HG02938 (cell line): Measurements from ENCODE around the gene NBPF19.
"Not testable (repeated sequence)": the region's sequence is repeated elsewhere in the genome, so short reads cannot be mapped to it uniquely, and the experiment has no call there.

Experiments
- ATAC-seq: cut with Tn5 transposase; IDR thresholded peaks from one replicate; pipeline ENCODE4 v1.9.1; 2021; ENCODE audit warnings: mild to moderate bottlenecking, moderate library complexity; ENCODE audit not compliant: unreplicated experiment

NBPF19 gene, protein sequence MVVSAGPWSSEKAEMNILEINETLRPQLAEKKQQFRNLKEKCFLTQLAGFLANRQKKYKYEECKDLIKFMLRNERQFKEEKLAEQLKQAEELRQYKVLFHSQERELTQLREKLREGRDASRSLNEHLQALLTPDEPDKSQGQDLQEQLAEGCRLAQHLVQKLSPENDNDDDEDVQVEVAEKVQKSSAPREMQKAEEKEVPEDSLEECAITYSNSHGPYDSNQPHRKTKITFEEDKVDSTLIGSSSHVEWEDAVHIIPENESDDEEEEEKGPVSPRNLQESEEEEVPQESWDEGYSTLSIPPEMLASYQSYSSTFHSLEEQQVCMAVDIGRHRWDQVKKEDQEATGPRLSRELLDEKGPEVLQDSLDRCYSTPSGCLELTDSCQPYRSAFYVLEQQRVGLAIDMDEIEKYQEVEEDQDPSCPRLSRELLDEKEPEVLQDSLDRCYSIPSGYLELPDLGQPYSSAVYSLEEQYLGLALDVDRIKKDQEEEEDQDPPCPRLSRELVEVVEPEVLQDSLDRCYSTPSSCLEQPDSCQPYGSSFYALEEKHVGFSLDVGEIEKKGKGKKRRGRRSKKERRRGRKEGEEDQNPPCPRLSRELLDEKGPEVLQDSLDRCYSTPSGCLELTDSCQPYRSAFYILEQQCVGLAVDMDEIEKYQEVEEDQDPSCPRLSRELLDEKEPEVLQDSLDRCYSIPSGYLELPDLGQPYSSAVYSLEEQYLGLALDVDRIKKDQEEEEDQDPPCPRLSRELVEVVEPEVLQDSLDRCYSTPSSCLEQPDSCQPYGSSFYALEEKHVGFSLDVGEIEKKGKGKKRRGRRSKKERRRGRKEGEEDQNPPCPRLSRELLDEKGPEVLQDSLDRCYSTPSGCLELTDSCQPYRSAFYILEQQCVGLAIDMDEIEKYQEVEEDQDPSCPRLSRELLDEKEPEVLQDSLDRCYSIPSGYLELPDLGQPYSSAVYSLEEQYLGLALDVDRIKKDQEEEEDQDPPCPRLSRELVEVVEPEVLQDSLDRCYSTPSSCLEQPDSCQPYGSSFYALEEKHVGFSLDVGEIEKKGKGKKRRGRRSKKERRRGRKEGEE (N-terminal part only)

GRCh38 chr1:149474745-149475144 is at the start of gene NBPF19:
TSS of gene NBPF19 (plus strand) at chr1:149475045. CDS start at chr1:149475933, 888 bp downstream.
- ATAC-seq = not testable (repeated sequence)

DNA sequence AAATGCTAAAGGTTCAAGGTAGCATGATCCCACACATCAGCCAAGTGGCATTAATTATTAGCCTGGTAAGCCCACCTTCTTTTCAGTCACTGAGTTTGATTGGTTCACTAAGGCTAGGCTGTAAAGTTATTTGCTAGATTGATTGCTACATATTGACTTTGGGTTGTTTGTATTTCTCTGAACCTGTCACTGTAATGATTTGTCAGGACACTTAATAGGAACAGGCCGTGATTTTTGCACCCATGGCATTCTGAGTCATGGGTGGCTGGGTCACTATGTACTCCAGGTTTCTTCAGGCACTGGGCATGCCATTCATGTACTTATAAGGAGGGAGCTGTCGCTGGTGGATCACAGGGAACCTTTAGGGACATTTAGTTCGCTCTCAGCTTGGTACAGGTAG is 46.5 kb upstream of the NBPF19 start:
- ATAC-seq = not testable (repeated sequence)

GRCh38 chr1:149445451-149445850 is 29.4 kb upstream of the NBPF19 start:
- not testable (repeated sequence) for ATAC-seq

- not testable (repeated sequence) for ATAC-seq
Measured at GRCh38 chr1:149452196-149452595, 22.6 kb upstream of the NBPF19 start.

- ATAC-seq = not testable (repeated sequence)
Measured at GRCh38 chr1:149452652-149453051, 22.2 kb upstream of the NBPF19 start.

DNA sequence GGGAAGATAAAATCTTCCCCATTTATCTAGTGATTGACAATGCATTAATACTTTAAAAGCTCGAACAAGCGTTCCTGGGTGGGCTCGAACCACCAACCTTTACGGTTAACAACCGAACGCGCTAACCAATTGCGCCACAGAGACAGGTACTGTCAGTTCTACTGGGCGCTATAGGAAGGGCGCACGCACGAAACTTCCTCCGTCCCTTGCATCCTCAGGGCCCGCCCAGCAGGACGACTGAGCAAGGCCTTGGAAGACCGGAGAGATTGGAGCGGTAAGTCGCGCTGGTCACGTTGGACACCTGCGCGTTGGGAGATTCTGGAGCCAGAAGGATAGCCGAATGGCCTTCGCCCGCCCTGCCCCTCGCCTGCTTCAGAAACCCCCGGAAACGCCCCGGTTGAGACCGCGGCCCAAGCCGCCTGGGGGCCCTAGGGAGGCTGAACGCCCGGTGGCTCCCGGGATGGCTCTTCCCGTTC is 83.5 kb downstream of the NBPF19 start:
- ATAC-seq = not testable (repeated sequence)

- not testable (repeated sequence) for ATAC-seq
Measured at GRCh38 chr1:149561806-149562205, 87.0 kb downstream of the NBPF19 start.

GRCh38 chr1:149565485-149565884 is 90.6 kb downstream of the NBPF19 start:
- not testable (repeated sequence) for ATAC-seq

DNA sequence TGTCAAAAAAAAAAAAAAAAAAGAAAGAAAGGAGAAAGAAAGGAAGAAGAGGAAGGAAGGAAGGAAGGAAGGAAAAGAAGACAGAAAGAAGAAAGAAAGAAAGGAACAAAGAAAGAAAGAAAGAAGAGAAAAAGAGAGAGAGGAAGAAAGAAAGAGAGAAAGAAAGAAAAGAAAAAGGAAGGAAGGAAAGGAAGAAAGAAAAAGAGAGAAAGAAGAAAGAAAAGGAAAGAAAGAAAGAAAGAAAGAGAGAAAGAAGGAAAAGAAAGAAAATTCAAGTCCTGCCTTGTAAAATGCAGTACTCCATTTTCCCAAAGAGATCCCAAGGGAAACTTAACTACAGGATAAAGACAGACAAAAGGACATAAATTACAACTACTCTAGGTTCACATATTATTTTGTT is 97.9 kb downstream of the NBPF19 start:
- ATAC-seq = not testable (repeated sequence)

- ATAC-seq = not testable (repeated sequence)
Measured at GRCh38 chr1:149585592-149585991, 110.7 kb downstream of the NBPF19 start.
